Panc1 (cell line): ENCODE data around the gene OTOGL. TPM values are rescaled to one million over a fixed set of nuclear protein-coding genes. Genes with fewer than 3 reads are reported as not detected.

ENCODE experiments used
- ATAC-seq: fragments of 200-7000 bp; cut with Tn5 transposase; 2 replicates; pipeline ENCODE4 v1.9.1; 2020; ENCODE audit warnings: mild to moderate bottlenecking, moderate library complexity
- BruUV-seq: library from RNA; stranded (reverse); fragments of 400-500 nt; replicated peaks from 2 replicates; lab custom pipeline; 2021; lab: Mats Ljungman, UMichigan
- CTCF ChIA-PET: fragments of 300-600 bp; sonication (Branson Sonifier 250); formaldehyde crosslinking; loops from one replicate; lab custom pipeline; 2022; ENCODE audit warnings: antibody characterized with exemption; lab: Charles Lee
- POLR2A ChIA-PET: fragments of 300-600 bp; sonication (Branson Sonifier 250); formaldehyde crosslinking; loops from one replicate; lab custom pipeline; 2022; ENCODE audit warnings: antibody characterized with exemption; lab: Charles Lee
- DNase-seq: peaks from one replicate; pipeline ENCODE4 v3.0.0-alpha.2; 2010; ENCODE audit warnings: low read depth, low spot score
- H3K27ac ChIP-seq: 2 replicates; pipeline ENCODE4 v1.5.1; 2011; ENCODE audit warnings: mild to moderate bottlenecking, low read length, inconsistent platforms
- H3K27me3 ChIP-seq: fragments of 200-500 bp; sonication (Bioruptor generic); 2 replicates; pipeline ENCODE4 v1.6.0; 2014; ENCODE audit warnings: low read length, inconsistent platforms; ENCODE audit not compliant: control insufficient read depth, insufficient read depth
- H3K36me3 ChIP-seq: fragments of 200-500 bp; sonication (Bioruptor generic); 2 replicates; pipeline ENCODE4 v1.5.1; 2014; ENCODE audit warnings: inconsistent platforms, mild to moderate bottlenecking, low read length, moderate library complexity; ENCODE audit not compliant: control insufficient read depth, insufficient read depth
- H3K4me1 ChIP-seq: 2 replicates; pipeline ENCODE4 v1.5.1; 2011; ENCODE audit warnings: inconsistent platforms, mild to moderate bottlenecking, low read length, moderate library complexity; ENCODE audit not compliant: control insufficient read depth, insufficient read depth
- H3K4me3 ChIP-seq, 2 experiments: 2 replicates each; pipeline ENCODE4 v1.5.1; 2011 to 2012; ENCODE audit warnings: low read depth in 2 of 2, low read length in 2 of 2, mild to moderate bottlenecking in 2 of 2, inconsistent platforms in 1 of 2, moderate library complexity in 1 of 2
- H3K9me3 ChIP-seq: fragments of 200-500 bp; sonication (Bioruptor generic); 2 replicates; pipeline ENCODE4 v1.5.1; 2014; ENCODE audit warnings: low read depth, mild to moderate bottlenecking, inconsistent platforms, low read length, moderate library complexity; ENCODE audit not compliant: control insufficient read depth, insufficient read depth
- CTCF ChIP-seq: fragments of 450-650 bp; IDR thresholded peaks from 2 replicates; pipeline ENCODE4 v1.5.1; 2017; ENCODE audit warnings: mild to moderate bottlenecking
- POLR2AphosphoS5 ChIP-seq: IDR thresholded peaks from 2 replicates; pipeline ENCODE4 v1.6.1; 2012; ENCODE audit warnings: mild to moderate bottlenecking, low read depth, low read length, moderate library complexity
- REST ChIP-seq, 2 experiments: IDR thresholded peaks; 2 replicates each; pipeline ENCODE4 v1.6.1; 2011 to 2012; ENCODE audit warnings: low read depth in 2 of 2, control low read depth in 1 of 2, low read length in 1 of 2, mild to moderate bottlenecking in 1 of 2, moderate library complexity in 1 of 2; ENCODE audit not compliant: insufficient read depth in 1 of 2
- SIN3A ChIP-seq: IDR thresholded peaks from 2 replicates; pipeline ENCODE4 v1.6.1; 2012; ENCODE audit warnings: low read depth, mild to moderate bottlenecking, low read length, moderate library complexity, borderline replicate concordance; ENCODE audit not compliant: insufficient read depth
- TCF7L2 ChIP-seq: IDR thresholded peaks from 2 replicates; pipeline ENCODE4 v1.6.1; 2011; ENCODE audit warnings: mild to moderate bottlenecking, low read depth, low read length, inconsistent platforms
- in situ Hi-C: cut with HindIII; loops from 2 replicates; pipeline ENCODE4 v1.10.0; 2016; ENCODE audit warnings: low sequenced_read_pairs, low pct_unique_long_range_greater_than_20kb
- intact Hi-C: fragments of 100-400 bp; cut with micrococcal nuclease; formaldehyde crosslinking; loops from one replicate; pipeline ENCODE4 v1.10.0; 2022; ENCODE audit not compliant: unreplicated experiment
- total RNA-seq: library from RNA; stranded (reverse); gene quantifications from one replicate; pipeline ENCODE4 v1.2.1, GENCODE V29; 2021; ENCODE audit not compliant: unreplicated experiment

The OTOGL gene
- total RNA-seq, 1 experiment from 2014 or later, result not detected

DNA sequence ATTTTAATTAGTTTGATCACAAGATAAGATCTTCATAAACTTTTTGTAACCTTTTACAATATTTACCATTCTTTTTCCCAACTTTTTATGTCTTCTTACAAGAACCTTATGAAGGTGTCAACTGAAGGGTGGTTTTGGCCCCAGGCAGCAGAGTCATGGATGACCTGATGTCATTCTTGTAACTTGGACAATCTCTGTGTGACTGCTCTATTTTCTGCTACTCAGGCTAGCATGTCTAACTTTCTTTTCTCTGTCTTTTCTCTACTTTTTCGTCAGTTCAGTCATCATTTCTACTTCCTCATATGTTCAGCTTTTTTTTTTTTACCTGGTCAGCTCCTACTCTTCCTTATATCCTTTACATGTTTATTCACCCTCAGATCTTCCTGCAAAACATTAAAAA is 194.0 kb downstream of the OTOGL start:
- CTCF ChIA-PET, result no interaction called here

GRCh38 chr12:80293759-80294158 is 194.4 kb downstream of the OTOGL start:
- ATAC-seq (no peak), DNase-seq (no peak)
- Histone ChIP-seq H3K4me3 (no peak overlapping the region), H3K27ac (no peak overlapping the region), H3K9me3 (no peaks in the 10 kb centered on the region), H3K27me3 (no peaks in the 10 kb centered on the region), H3K4me1 (no peaks in the 10 kb centered on the region), H3K36me3 (no peaks in the 10 kb centered on the region)
- CTCF ChIA-PET, result no interaction called here
- intact Hi-C loops, result no loop called here
- POLR2A ChIA-PET, result no interaction called here
- in situ Hi-C loops, result no loop called here
- no TSS peak for BruUV-seq
- no peak for TF ChIP-seq CTCF
- no peak for TF ChIP-seq REST (IDR thresholded peaks at IDR 0.05; ENCODE audit: insufficient read depth in 1 of 2, low read depth in 2 of 2, low read length in 1 of 2)
- no peak for TF ChIP-seq TCF7L2
- no peak for TF ChIP-seq SIN3A
- TF ChIP-seq POLR2AphosphoS5, result no peak

More for the DNA sequence above, 194.0 kb downstream of the OTOGL start:
- ATAC-seq, result no peak
- POLR2A ChIA-PET, result no interaction called here
- intact Hi-C loops, result no loop called here
- no peaks in the 10 kb centered on the region for H3K9me3 ChIP-seq
- in situ Hi-C loops, result no loop called here
- no peak for DNase-seq
- H3K36me3 ChIP-seq, result no peaks in the 10 kb centered on the region
- no peaks in the 10 kb centered on the region for H3K27me3 ChIP-seq
- H3K4me1 ChIP-seq, result no peaks in the 10 kb centered on the region
- H3K4me3 ChIP-seq, result no peak overlapping the region
- no peak overlapping the region for H3K27ac ChIP-seq
- TF ChIP-seq REST (IDR thresholded peaks at IDR 0.05; ENCODE audit: insufficient read depth in 1 of 2, low read depth in 2 of 2, low read length in 1 of 2) (no peak), TCF7L2 (no peak), POLR2AphosphoS5 (no peak), CTCF (no peak), SIN3A (no peak)
- no TSS peak for BruUV-seq
